ENCODE data around the gene RBBP5.

DNA sequence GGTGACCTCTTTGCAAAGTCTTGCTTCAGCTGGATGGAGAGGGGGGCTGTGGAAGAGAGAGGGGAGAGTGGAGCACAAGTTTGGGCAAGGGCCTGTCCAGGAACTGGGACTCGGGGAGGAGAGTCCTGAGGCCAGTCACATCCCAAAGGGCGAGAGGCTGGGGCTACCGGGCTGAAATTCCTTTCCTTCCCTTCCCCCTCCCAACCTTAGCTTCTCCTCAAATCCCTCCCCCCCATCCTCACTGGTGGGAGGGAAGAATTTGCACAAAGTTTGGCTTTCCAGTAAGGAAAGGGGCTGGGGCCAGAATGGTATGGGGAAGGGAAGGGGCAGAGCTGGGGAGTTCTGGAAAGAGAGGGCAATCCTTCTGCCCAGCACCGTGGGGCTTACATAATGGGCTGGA is 77.9 kb downstream of the RBBP5 start:
- TF ChIP-seq, protein P1, sequence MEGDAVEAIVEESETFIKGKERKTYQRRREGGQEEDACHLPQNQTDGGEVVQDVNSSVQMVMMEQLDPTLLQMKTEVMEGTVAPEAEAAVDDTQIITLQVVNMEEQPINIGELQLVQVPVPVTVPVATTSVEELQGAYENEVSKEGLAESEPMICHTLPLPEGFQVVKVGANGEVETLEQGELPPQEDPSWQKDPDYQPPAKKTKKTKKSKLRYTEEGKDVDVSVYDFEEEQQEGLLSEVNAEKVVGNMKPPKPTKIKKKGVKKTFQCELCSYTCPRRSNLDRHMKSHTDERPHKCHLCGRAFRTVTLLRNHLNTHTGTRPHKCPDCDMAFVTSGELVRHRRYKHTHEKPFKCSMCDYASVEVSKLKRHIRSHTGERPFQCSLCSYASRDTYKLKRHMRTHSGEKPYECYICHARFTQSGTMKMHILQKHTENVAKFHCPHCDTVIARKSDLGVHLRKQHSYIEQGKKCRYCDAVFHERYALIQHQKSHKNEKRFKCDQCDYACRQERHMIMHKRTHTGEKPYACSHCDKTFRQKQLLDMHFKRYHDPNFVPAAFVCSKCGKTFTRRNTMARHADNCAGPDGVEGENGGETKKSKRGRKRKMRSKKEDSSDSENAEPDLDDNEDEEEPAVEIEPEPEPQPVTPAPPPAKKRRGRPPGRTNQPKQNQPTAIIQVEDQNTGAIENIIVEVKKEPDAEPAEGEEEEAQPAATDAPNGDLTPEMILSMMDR (IDR thresholded peaks at IDR 0.05), result no peak
- TF ChIP-seq POLR2A (IDR thresholded peaks at IDR 0.05), result no peak

Data from testis (tissue), 2 donors.